BJ (cell line): ENCODE data around the gene NKX2-3. TPM values are rescaled to one million over a fixed set of nuclear protein-coding genes. Genes with fewer than 3 reads are reported as not detected.

Experiments
- CTCF ChIA-PET: fragments of 350-600 bp; formaldehyde crosslinking; extraction: SDS; loops from one replicate; lab custom pipeline; 2021; ENCODE audit warnings: antibody characterized with exemption, inconsistent platforms; lab: Yijun Ruan, JAX
- POLR2A ChIA-PET: fragments of 300-600 bp; sonication (Branson Sonifier 250); formaldehyde crosslinking; extraction: SDS; loops from one replicate; lab custom pipeline; 2021; ENCODE audit warnings: antibody characterized with exemption; lab: Charles Lee
- DNase-seq: peaks from one replicate; pipeline ENCODE4 v3.0.0-alpha.2; 2011; ENCODE audit warnings: low read depth
- H3K27me3 ChIP-seq: 2 replicates; pipeline ENCODE4 v1.6.0; 2011; ENCODE audit warnings: low read length; ENCODE audit not compliant: control insufficient read depth, insufficient read depth
- H3K36me3 ChIP-seq: 2 replicates; pipeline ENCODE4 v1.5.1; 2011; ENCODE audit warnings: low read length; ENCODE audit not compliant: control insufficient read depth, insufficient read depth
- H3K4me3 ChIP-seq: 2 replicates; pipeline ENCODE4 v1.5.1; 2011; ENCODE audit warnings: low read depth, mild to moderate bottlenecking, control low read depth, low read length
- polyA plus RNA-seq: library from polyadenylated mRNA; depleted of rRNA; stranded (reverse); fragments of >200 nt; gene quantifications from 2 replicates; pipeline ENCODE4 v1.2.3, GENCODE V29; 2011
- TF ChIP-seq, protein P1 (sequence below): IDR thresholded peaks from 2 replicates; pipeline ENCODE4 v1.5.1; 2011; ENCODE audit warnings: low read depth, mild to moderate bottlenecking, control low read depth, inconsistent platforms, low read length, moderate library complexity; ENCODE audit not compliant: insufficient read depth

The NKX2-3 gene
- polyA plus RNA-seq, 1 experiment: not detected

DNA sequence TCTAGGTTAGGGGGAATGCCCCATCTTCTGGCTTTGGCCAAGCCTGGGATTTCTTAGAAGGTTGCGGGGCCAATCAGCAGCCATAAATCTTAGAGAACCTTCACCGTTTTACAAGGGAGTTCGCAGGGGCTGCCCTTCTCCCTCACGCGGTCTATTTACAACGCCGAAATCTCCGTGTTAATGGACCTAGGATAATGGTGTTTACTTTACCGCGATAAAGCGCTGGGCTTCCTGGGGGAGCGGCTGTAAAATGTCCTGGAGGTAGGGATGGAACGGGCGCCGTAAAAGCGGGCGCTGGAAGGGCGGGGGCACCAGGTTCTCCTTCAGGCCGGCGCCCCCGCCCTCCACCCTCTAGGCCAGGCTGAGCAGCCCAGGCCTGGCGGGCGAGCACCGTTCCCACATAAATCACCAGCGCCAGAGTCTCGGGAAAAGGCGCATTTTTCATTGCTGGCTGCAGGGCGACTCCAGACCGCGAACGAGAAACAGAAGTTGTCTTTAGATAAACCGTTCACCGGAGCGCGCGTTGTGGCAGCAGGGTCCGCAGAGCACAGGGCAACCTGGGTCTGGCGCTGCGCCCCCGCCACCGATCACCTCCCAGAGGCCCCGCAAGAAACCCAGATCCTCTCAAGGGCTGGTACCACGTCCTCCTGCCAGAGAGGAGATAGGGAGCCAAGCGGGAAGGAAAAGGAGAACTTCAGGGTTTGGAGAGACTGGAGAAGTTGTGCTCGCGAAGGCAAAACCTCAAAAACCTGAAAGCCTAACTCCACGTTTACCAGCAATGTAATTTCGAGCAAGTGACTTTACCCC is 12.5 kb upstream of the NKX2-3 start:
- POLR2A ChIA-PET: no interaction called here
- CTCF ChIA-PET: no interaction called here
- peaks cover 55% of the 10 kb centered on the region for H3K27me3 ChIP-seq
- no peak overlapping the region for H3K4me3 ChIP-seq
- TF ChIP-seq, protein P1, sequence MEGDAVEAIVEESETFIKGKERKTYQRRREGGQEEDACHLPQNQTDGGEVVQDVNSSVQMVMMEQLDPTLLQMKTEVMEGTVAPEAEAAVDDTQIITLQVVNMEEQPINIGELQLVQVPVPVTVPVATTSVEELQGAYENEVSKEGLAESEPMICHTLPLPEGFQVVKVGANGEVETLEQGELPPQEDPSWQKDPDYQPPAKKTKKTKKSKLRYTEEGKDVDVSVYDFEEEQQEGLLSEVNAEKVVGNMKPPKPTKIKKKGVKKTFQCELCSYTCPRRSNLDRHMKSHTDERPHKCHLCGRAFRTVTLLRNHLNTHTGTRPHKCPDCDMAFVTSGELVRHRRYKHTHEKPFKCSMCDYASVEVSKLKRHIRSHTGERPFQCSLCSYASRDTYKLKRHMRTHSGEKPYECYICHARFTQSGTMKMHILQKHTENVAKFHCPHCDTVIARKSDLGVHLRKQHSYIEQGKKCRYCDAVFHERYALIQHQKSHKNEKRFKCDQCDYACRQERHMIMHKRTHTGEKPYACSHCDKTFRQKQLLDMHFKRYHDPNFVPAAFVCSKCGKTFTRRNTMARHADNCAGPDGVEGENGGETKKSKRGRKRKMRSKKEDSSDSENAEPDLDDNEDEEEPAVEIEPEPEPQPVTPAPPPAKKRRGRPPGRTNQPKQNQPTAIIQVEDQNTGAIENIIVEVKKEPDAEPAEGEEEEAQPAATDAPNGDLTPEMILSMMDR: no peak
- H3K36me3 ChIP-seq: no peaks in the 10 kb centered on the region
- no peak for DNase-seq

DNA sequence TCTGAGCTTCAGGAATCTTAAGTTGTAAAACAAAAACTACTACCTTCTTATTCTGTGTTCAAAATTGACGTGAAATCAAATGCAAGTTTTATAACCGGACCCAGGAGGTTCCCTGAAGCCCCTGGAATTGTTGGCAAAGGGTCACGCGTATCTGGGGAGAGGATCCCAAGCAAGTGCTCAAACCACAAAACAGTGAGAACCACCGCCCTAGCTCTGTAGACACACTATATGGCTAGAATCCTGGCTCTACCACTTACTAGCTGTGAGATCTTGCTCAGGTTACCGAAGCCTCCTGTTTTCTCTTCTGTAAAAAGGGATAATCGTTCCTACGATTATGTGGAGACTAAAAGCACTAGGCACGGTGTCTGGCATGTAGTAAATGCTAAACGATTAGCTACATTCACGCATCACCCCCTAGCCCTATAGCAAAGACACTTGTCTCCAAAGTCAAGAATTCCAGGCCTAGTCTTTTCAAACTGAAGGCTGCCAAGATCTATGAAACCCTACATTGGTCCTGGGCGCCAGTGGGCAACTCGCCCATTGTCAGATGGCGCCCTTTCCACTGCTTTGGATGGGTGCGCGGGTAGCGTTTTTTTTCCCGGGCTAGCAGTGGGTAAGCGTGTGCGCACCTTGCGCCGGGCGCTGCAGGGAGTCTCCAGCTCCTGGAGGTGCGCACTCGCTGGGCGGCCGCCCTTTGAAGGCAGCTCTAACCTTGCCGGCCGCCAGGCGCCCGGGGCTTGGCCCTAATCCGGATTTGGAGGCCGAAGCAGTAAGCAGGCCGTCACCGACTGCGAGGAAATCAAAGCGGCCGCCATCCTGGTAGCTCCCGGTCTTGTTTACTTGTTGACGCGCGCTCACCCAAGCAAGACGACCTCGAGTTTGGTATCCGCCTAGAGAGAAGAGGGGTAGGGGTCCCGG is 11.6 kb upstream of the NKX2-3 start:
- CTCF ChIA-PET: no interaction called here
- H3K4me3 ChIP-seq: no peak overlapping the region

DNA sequence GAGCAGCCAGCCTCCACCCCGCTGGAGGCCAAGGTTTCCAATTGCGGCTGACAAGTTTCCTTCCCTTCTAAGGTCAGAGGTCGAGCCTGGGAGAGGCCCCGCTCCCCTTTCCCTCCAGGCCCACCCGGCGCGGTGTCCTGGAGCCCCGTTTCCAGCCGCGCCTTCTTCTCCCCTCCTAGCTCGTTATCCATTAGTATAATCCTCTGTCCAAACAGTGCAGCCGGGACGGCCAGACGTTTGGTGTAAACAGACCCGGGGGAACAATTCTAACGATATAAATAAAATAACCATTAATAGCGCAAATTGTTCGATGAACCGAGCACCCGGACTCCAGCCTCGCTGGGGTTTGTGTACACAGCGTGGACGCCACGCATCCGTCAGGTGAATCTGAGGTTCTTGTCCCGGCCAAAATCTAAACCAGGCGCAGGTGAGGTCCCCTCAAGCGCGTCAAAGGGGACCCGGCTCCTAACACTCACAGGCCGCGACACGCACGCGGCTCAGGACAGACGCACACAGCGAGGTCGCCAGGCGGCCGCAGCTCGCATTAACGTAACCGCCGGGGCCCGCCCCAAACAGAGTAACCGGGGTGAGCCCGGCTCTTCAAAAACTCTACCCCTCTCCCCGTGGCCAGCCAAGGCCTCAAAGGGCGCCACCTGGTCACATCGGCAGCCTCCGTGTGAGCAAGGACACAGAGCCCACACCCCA is 10.8 kb upstream of the NKX2-3 start:
- H3K27me3 ChIP-seq: peaks cover 68% of the 10 kb centered on the region
- DNase-seq: no peak
- POLR2A ChIA-PET: interaction anchor here (0.5 kb wide), 1 partner anchor 20 kb away, joined by 3 read pairs; no protein-coding TSS in a partner anchor

More for the DNA sequence above, 11.6 kb upstream of the NKX2-3 start:
- TF ChIP-seq, protein P1: no peak
- POLR2A ChIA-PET: no interaction called here
- Histone ChIP-seq H3K27me3 (peaks cover 60% of the 10 kb centered on the region), H3K36me3 (no peaks in the 10 kb centered on the region)
- DNase-seq: no peak

DNA sequence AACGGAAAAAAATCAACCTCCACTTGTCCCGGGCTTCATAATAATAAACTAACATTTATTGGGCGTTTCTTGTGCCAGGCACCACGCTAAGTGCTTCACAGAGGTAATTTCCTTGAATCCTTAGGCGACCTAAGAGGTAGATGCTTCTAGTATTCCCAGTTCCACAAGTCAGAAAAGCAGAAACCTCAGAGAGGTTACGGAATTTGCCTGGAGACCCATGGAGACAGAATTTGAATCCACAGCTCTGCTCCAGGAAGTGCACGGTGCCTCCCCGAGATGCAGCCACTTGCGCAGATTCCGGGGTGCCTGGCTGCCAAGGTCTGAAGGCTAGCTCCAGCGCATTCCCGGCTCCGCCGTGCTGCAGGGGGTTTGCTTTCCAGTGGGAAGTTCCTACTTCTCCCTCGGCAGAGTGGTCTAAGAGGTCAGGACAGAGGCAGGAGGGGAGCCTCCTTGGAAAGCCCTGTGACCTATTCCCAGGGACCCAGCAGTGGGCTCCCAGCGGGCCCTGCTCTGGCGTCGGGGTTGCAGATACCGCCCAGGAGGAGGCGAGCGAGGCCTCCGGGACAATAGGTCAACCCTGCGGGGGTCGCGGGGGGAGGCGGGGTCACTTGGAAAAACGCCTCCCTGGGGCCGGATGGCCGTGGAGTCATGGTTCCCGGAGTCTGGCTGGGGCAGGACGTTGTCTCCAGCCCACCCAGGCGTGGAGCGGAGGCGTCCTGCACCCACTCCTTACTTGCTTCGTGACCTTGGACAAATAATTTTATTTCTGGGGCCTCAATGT is 10.1 kb upstream of the NKX2-3 start:
- TF ChIP-seq, protein P1: no peak
- CTCF ChIA-PET: no interaction called here
- POLR2A ChIA-PET: no interaction called here
- no peaks in the 10 kb centered on the region for H3K36me3 ChIP-seq
- H3K27me3 ChIP-seq: peaks cover 76% of the 10 kb centered on the region
- no peak for DNase-seq
- no peak overlapping the region for H3K4me3 ChIP-seq

More for the DNA sequence above, 10.8 kb upstream of the NKX2-3 start:
- no peaks in the 10 kb centered on the region for H3K36me3 ChIP-seq
- CTCF ChIA-PET: no interaction called here
- no peak overlapping the region for H3K4me3 ChIP-seq
- TF ChIP-seq, protein P1: no peak
